Spleen (tissue), 11 donors: Measurements from ENCODE around the gene FOXRED1. TPM values are rescaled to one million over a fixed set of nuclear protein-coding genes. Genes with fewer than 3 reads are reported as not detected.

Experiments
- DNase-seq: peaks from one replicate; pipeline ENCODE4 v3.0.0-alpha.2; 2020
- H3K27ac ChIP-seq, 8 donors: fragments of 200-600 bp; sonication (generic) in 7 of 8; 1 replicate in 4 of 8; 2 replicates in 4 of 8; pipeline versions ENCODE4 v1.5.0 to v1.8.0; 2016 to 2021; ENCODE audit warnings: inconsistent platforms in 4 of 8, mild to moderate bottlenecking in 4 of 8, moderate library complexity in 1 of 8
- H3K27me3 ChIP-seq, 7 donors: fragments of 200-600 bp; sonication (generic) in 6 of 7; replicated peaks in 1 of 7; 1 replicate in 4 of 7; 2 replicates in 3 of 7; pipeline versions ENCODE4 v1.5.0 to v1.8.0; 2016 to 2021; ENCODE audit warnings: inconsistent platforms in 3 of 7, mild to moderate bottlenecking in 1 of 7
- H3K36me3 ChIP-seq, 6 donors: fragments of 200-600 bp; sonication (generic) in 5 of 6; 1 replicate in 4 of 6; 2 replicates in 2 of 6; pipeline versions ENCODE4 v1.5.0 to v1.8.0; 2016 to 2021; ENCODE audit warnings: inconsistent platforms in 2 of 6
- H3K4me1 ChIP-seq, 6 donors: fragments of 200-600 bp; sonication (generic) in 5 of 6; 1 replicate in 3 of 6; 2 replicates in 3 of 6; pipeline versions ENCODE4 v1.5.0 to v1.8.0; 2016 to 2021; ENCODE audit warnings: inconsistent platforms in 3 of 6
- H3K4me3 ChIP-seq, 8 donors: fragments of 200-600 bp; sonication (generic) in 7 of 8; 1 replicate in 4 of 8; 2 replicates in 4 of 8; pipeline versions ENCODE4 v1.5.0 to v1.8.0; 2016 to 2021; ENCODE audit warnings: inconsistent platforms in 4 of 8, mild to moderate bottlenecking in 4 of 8, moderate library complexity in 2 of 8
- H3K9me3 ChIP-seq, 8 donors: fragments of 200-600 bp; sonication (generic) in 7 of 8; 1 replicate in 4 of 8; 2 replicates in 4 of 8; pipeline versions ENCODE4 v1.5.0 to v1.8.0; 2016 to 2021; ENCODE audit warnings: inconsistent platforms in 4 of 8
- CTCF ChIP-seq, 11 experiments: fragments of 200-600 bp in 7 of 11; fragments of 450-650 bp in 4 of 11; sonication (generic) in 4 of 11; IDR thresholded peaks in 8 of 11; conservative IDR thresholded peaks in 3 of 11; 1 replicate in 7 of 11; 2 replicates in 4 of 11; pipeline versions ENCODE4 v1.4.0 to v1.8.0; 2016 to 2021; ENCODE audit warnings: antibody characterized with exemption in 11 of 11, inconsistent platforms in 4 of 11, mild to moderate bottlenecking in 1 of 11
- POLR2A ChIP-seq, 3 donors: fragments of 450-650 bp; IDR thresholded peaks; one replicate each; pipeline ENCODE4 v1.5.1; 2017; ENCODE audit warnings: antibody characterized with exemption in 3 of 3, mild to moderate bottlenecking in 1 of 3
- POLR2AphosphoS5 ChIP-seq, 3 donors: sonication (generic); formaldehyde crosslinking; IDR thresholded peaks; one replicate each; pipeline ENCODE4 v1.5.1; 2017; ENCODE audit warnings: antibody characterized with exemption in 3 of 3
- WGBS, 5 donors: extraction: QIAGEN DNeasy Blood & Tissue Kit in 3 of 5; methylation state at CpG; one replicate each; pipeline versions ENCODE4 v1.1.5 to v1.1.7; 2013 to 2018; 5-methylcytosine and 5-hydroxymethylcytosine counted together
- intact Hi-C: fragments of 100-400 bp; cut with DNase I; formaldehyde crosslinking; loops from one replicate; pipeline ENCODE4 v1.15.0; 2023; ENCODE audit warnings: low total_unique reads
- polyA plus RNA-seq, 3 donors: library from polyadenylated mRNA; stranded (reverse); fragments of 200-250 nt; gene quantifications; one replicate each; pipeline ENCODE4 v1.2.1, GENCODE V29; 2013
- total RNA-seq, 7 donors: library from RNA; depleted of rRNA in 3 of 7; stranded (reverse); fragments of >200 nt in 3 of 7; fragmentation: NEBNext Ultra II Directional in 4 of 7; extraction: Animal tissue kit (Norgen Biotek cat#: 25700) in 4 of 7; gene quantifications; one replicate each; pipeline versions ENCODE4 v1.1.0 to v1.2.1, GENCODE V29; 2016 to 2021
- donor health status: healthy with polysubstance abuse.
- donor health status: DM: no; HTN: no; CAD: no; lungs with moderate emphysema.
- donor health status: DM: no; HTN: no; CAD: no.
- donor health status: Bipolar disorder and iron deficiency.
- donor health status: healthy.
- donor health status: DM: no; HTN: no; CAD: no.
- donor health status: DM: yes; HTN: yes; CAD: no.

FOXRED1 gene
- total and polyA plus RNA-seq, 10 donors, result 20.5 to 48.1 (median 31.5) TPM

- no peaks in the 10 kb centered on the region for H3K27me3 ChIP-seq
- WGBS, 5 donors, result 92 to 97% (median 93%) methylated on average over 2 of the region's 2 CpGs
- DNase-seq, result no peak
- H3K27ac ChIP-seq, result peak overlapping the region in 1 of 8 donors; percentile 29
- TF ChIP-seq POLR2AphosphoS5 (IDR thresholded peaks at IDR 0.05) (no peak), POLR2A (IDR thresholded peaks at IDR 0.05) (no peak), CTCF (IDR thresholded peaks at IDR 0.05 in 8 of 11, conservative IDR thresholded peaks at IDR 0.05 in 3 of 11) (no peak)
- H3K4me3 ChIP-seq, result no peak overlapping the region
- peaks cover 0 to 6% (median 0%) of the 10 kb centered on the region in 8 donors for H3K9me3 ChIP-seq
- H3K4me1 ChIP-seq, result peaks cover 0 to 4% (median 0%) of the 10 kb centered on the region in 6 donors
- peaks cover 0 to 24% (median 8%) of the 10 kb centered on the region in 6 donors for H3K36me3 ChIP-seq
- intact Hi-C loops, result no loop called here
These were observed 43.7 kb upstream of the FOXRED1 start for GRCh38 chr11:126225295-126225665.

- no peak for DNase-seq
- intact Hi-C loops, result no loop called here
- TF ChIP-seq CTCF (IDR thresholded peaks at IDR 0.05 in 8 of 11, conservative IDR thresholded peaks at IDR 0.05 in 3 of 11) (no peak), POLR2A (IDR thresholded peaks at IDR 0.05) (no peak), POLR2AphosphoS5 (IDR thresholded peaks at IDR 0.05) (no peak)
- Histone ChIP-seq H3K4me3 (no peak overlapping the region), H3K27me3 (no peaks in the 10 kb centered on the region), H3K27ac (peak overlapping the region in 1 of 8 donors; percentile 33), H3K36me3 (peaks cover 0 to 35% (median 8%) of the 10 kb centered on the region in 6 donors), H3K9me3 (peaks cover 0 to 6% (median 0%) of the 10 kb centered on the region in 8 donors), H3K4me1 (peaks cover 0 to 3% (median 0%) of the 10 kb centered on the region in 6 donors)
- WGBS, 5 donors, result 80 to 93% (median 91%) methylated on average over 9 to 13 of the region's 15 CpGs
These were observed 42.4 kb upstream of the FOXRED1 start for GRCh38 chr11:126226334-126227084.

GRCh38 chr11:126229858-126230540 is 39.0 kb upstream of the FOXRED1 start:
- H3K9me3 ChIP-seq, result peaks cover 0 to 6% (median 0%) of the 10 kb centered on the region in 8 donors
- H3K27ac ChIP-seq, result no peak overlapping the region
- WGBS, 5 donors, result 45 to 57% (median 51%) methylated on average over 3 of the region's 3 CpGs
- TF ChIP-seq CTCF (IDR thresholded peaks at IDR 0.05 in 8 of 11, conservative IDR thresholded peaks at IDR 0.05 in 3 of 11), result no peak
- no peak for TF ChIP-seq POLR2A (IDR thresholded peaks at IDR 0.05)
- no peak for TF ChIP-seq POLR2AphosphoS5 (IDR thresholded peaks at IDR 0.05)
- DNase-seq, result no peak
- intact Hi-C loops, result no loop called here
- H3K27me3 ChIP-seq, result no peaks in the 10 kb centered on the region
- H3K36me3 ChIP-seq, result peaks cover 0 to 55% (median 8%) of the 10 kb centered on the region in 6 donors
- no peak overlapping the region for H3K4me3 ChIP-seq
- no peaks in the 10 kb centered on the region for H3K4me1 ChIP-seq
